GM23248 (cell line): Measurements from ENCODE around the gene OSBPL7.

Experiments
- EZH2 ChIP-seq: fragments of 200-600 bp; sonication (generic); IDR thresholded peaks from 2 replicates; pipeline ENCODE4 v1.6.1; 2018; ENCODE audit warnings: antibody characterized with exemption, mild to moderate bottlenecking; ENCODE audit not compliant: insufficient read depth, poor library complexity, severe bottlenecking
- EZH2phosphoT487 ChIP-seq: fragments of 200-600 bp; sonication (generic); IDR thresholded peaks from 2 replicates; pipeline ENCODE4 v1.6.1; 2018; ENCODE audit warnings: antibody characterized with exemption, moderate library complexity, mild to moderate bottlenecking, low read depth; ENCODE audit not compliant: insufficient read depth

GRCh38 chr17:47808830-47809480 is 12.6 kb downstream of the OSBPL7 start:
- no peak for TF ChIP-seq EZH2phosphoT487
- no peak for TF ChIP-seq EZH2
